H1 (cell line): ENCODE measurements around the gene HS2ST1. TPM values are rescaled to one million over a fixed set of nuclear protein-coding genes. Genes with fewer than 3 reads are reported as not detected.

Experiments used
- CTCF ChIA-PET: fragments of 300-600 bp; sonication (Branson Sonifier 250); formaldehyde crosslinking; loops from one replicate; lab custom pipeline; 2021; ENCODE audit not compliant: partially characterized antibody; lab: Charles Lee
- POLR2A ChIA-PET: fragments of 300-600 bp; sonication (Branson Sonifier 250); formaldehyde crosslinking; loops from one replicate; lab custom pipeline; 2021; ENCODE audit warnings: inconsistent platforms; ENCODE audit not compliant: partially characterized antibody; lab: Charles Lee
- DNase-seq, 2 experiments: peaks; one replicate each; pipeline versions ENCODE4 v3.0.0 to v3.0.0-alpha.2; 2010 to 2022; ENCODE audit warnings: low spot score in 2 of 2, low read depth in 1 of 2, mixed read lengths in 1 of 2
- FAIRE-seq: peaks from 2 replicates; lab custom pipeline; 2011; peaks lifted over from hg19 to GRCh38; lab: Jason Lieb, UNC
- H2AFZ ChIP-seq: 2 replicates; pipeline ENCODE4 v1.8.1; 2012; ENCODE audit warnings: low read length, inconsistent platforms
- H2AK5ac ChIP-seq: 2 replicates; pipeline ENCODE4 v1.6.1; 2013; ENCODE audit warnings: low read depth, low read length
- H2BK120ac ChIP-seq: replicated peaks from 2 replicates; pipeline ENCODE3; 2013; ENCODE audit warnings: low read depth, low read length, inconsistent platforms
- H2BK12ac ChIP-seq: 2 replicates; pipeline ENCODE4 v1.6.1; 2013; ENCODE audit warnings: low read depth, low read length
- H2BK15ac ChIP-seq: 2 replicates; pipeline ENCODE4 v1.6.1; 2013; ENCODE audit warnings: low read length
- H2BK20ac ChIP-seq: 2 replicates; pipeline ENCODE4 v1.6.1; 2013; ENCODE audit warnings: low read length
- H2BK5ac ChIP-seq: 2 replicates; pipeline ENCODE4 v1.6.1; 2013; ENCODE audit warnings: low read depth, low read length
- H3K14ac ChIP-seq: 2 replicates; pipeline ENCODE4 v1.6.1; 2013; ENCODE audit warnings: inconsistent platforms; ENCODE audit not compliant: insufficient read length
- H3K18ac ChIP-seq: 2 replicates; pipeline ENCODE4 v1.6.1; 2013; ENCODE audit warnings: low read length; ENCODE audit errors: extremely low read depth
- H3K23ac ChIP-seq: 2 replicates; pipeline ENCODE4 v1.6.1; 2013; ENCODE audit warnings: inconsistent platforms; ENCODE audit not compliant: insufficient read length
- H3K23me2 ChIP-seq: 2 replicates; pipeline ENCODE4 v1.6.1; 2013; ENCODE audit warnings: low read depth, low read length
- H3K27ac ChIP-seq: 2 replicates; pipeline ENCODE4 v1.6.1; 2011; ENCODE audit warnings: low read depth, low read length, inconsistent platforms
- H3K27me3 ChIP-seq, 4 experiments: replicated peaks in 1 of 4; 1 replicate in 1 of 4; 2 replicates in 3 of 4; pipeline versions ENCODE4 v1.6.1 to v1.8.1; 2011 to 2013; ENCODE audit warnings: low read length in 3 of 4, mild to moderate bottlenecking in 3 of 4, inconsistent platforms in 2 of 4, mixed read lengths in 2 of 4, moderate library complexity in 1 of 4; ENCODE audit not compliant: control insufficient read depth in 3 of 4, insufficient read depth in 3 of 4; ENCODE audit errors: extremely low read depth in 1 of 4
- H3K36me3 ChIP-seq, 4 experiments: 2 replicates each; pipeline versions ENCODE4 v1.6.1 to v1.8.1; 2011 to 2013; ENCODE audit warnings: mild to moderate bottlenecking in 4 of 4, low read length in 3 of 4, moderate library complexity in 2 of 4, control low read depth in 1 of 4, inconsistent platforms in 1 of 4; ENCODE audit not compliant: insufficient read depth in 4 of 4, control insufficient read depth in 2 of 4
- H3K4ac ChIP-seq: replicated peaks from 2 replicates; pipeline ENCODE3; 2013; ENCODE audit warnings: low read length, low read depth, mixed read lengths, inconsistent platforms; ENCODE audit not compliant: insufficient read length
- H3K4me1 ChIP-seq, 4 experiments: replicated peaks in 1 of 4; 1 replicate in 1 of 4; 2 replicates in 3 of 4; pipeline versions ENCODE4 v1.6.1 to v1.8.1; 2011 to 2013; ENCODE audit warnings: low read length in 3 of 4, inconsistent platforms in 2 of 4, mixed read lengths in 1 of 4; ENCODE audit not compliant: insufficient read depth in 4 of 4, control insufficient read depth in 3 of 4
- H3K4me2 ChIP-seq, 2 experiments: 2 replicates each; pipeline versions ENCODE4 v1.6.1 to v1.8.1; 2011 to 2013; ENCODE audit warnings: low read depth in 2 of 2, low read length in 2 of 2, control low read depth in 1 of 2, inconsistent platforms in 1 of 2, mild to moderate bottlenecking in 1 of 2; ENCODE audit not compliant: insufficient read depth in 1 of 2
- H3K4me3 ChIP-seq, 4 experiments: fragments of 200-600, 300-600 bp in 1 of 4; sonication (generic), shearing (Covaris generic), sonication (Bioruptor Twin) in 1 of 4; 2 replicates each; pipeline versions ENCODE4 v1.5.1 to v1.8.1; 2011 to 2016; ENCODE audit warnings: low read length in 4 of 4, low read depth in 3 of 4, control low read depth in 2 of 4, inconsistent platforms in 2 of 4, mild to moderate bottlenecking in 2 of 4, mixed read lengths in 1 of 4, moderate library complexity in 1 of 4; ENCODE audit not compliant: insufficient read depth in 2 of 4; ENCODE audit errors: extremely low read depth in 1 of 4
- H3K56ac ChIP-seq: replicated peaks from 2 replicates; pipeline ENCODE3; 2013; ENCODE audit warnings: low read depth, mild to moderate bottlenecking, mixed read lengths, low read length, inconsistent platforms; ENCODE audit not compliant: insufficient read length
- H3K79me1 ChIP-seq: 2 replicates; pipeline ENCODE4 v1.6.1; 2013; ENCODE audit warnings: low read depth, low read length, control low read depth
- H3K79me2 ChIP-seq, 2 experiments: 2 replicates each; pipeline versions ENCODE4 v1.6.1 to v1.8.1; 2012 to 2013; ENCODE audit warnings: low read length in 2 of 2, mild to moderate bottlenecking in 2 of 2, inconsistent platforms in 1 of 2; ENCODE audit not compliant: insufficient read depth in 2 of 2, control insufficient read depth in 1 of 2
- H3K9ac ChIP-seq, 4 experiments: replicated peaks in 1 of 4; 1 replicate in 1 of 4; 2 replicates in 3 of 4; pipeline versions ENCODE4 v1.6.1 to v1.8.1; 2011 to 2013; ENCODE audit warnings: low read depth in 3 of 4, low read length in 3 of 4, control low read depth in 2 of 4, mild to moderate bottlenecking in 2 of 4, moderate library complexity in 2 of 4, inconsistent platforms in 1 of 4; ENCODE audit errors: extremely low read depth in 1 of 4
- H3K9me3 ChIP-seq, 2 experiments: 2 replicates each; pipeline versions ENCODE4 v1.6.1 to v1.8.1; 2012 to 2013; ENCODE audit warnings: mild to moderate bottlenecking in 2 of 2, moderate library complexity in 2 of 2, control low read depth in 1 of 2, inconsistent platforms in 1 of 2, low read depth in 1 of 2, low read length in 1 of 2, mixed read lengths in 1 of 2; ENCODE audit not compliant: insufficient read depth in 2 of 2
- H4K20me1 ChIP-seq, 2 experiments: replicated peaks in 1 of 2; 2 replicates each; pipeline versions ENCODE3 to v1.8.1; 2011 to 2013; ENCODE audit warnings: inconsistent platforms in 2 of 2, low read length in 2 of 2, mild to moderate bottlenecking in 1 of 2; ENCODE audit not compliant: insufficient read depth in 2 of 2, control insufficient read depth in 1 of 2
- H4K5ac ChIP-seq: 2 replicates; pipeline ENCODE4 v1.6.1; 2013; ENCODE audit warnings: low read length, low read depth, mixed read lengths, inconsistent platforms; ENCODE audit not compliant: insufficient read length
- H4K8ac ChIP-seq: 2 replicates; pipeline ENCODE4 v1.8.0; 2013; ENCODE audit warnings: mild to moderate bottlenecking, moderate library complexity, low read length, inconsistent platforms; ENCODE audit not compliant: insufficient read depth; ENCODE audit errors: extremely low read depth
- H4K91ac ChIP-seq: replicated peaks from 2 replicates; pipeline ENCODE3; 2013; ENCODE audit warnings: low read length, mixed read lengths, inconsistent platforms; ENCODE audit not compliant: insufficient read length
- BACH1 ChIP-seq: IDR thresholded peaks from 2 replicates; pipeline ENCODE4 v1.6.1; 2012; ENCODE audit warnings: low read length, improper control_type of control experiment
- CHD1 ChIP-seq: IDR thresholded peaks from 2 replicates; pipeline ENCODE4 v1.6.1; 2012; ENCODE audit warnings: low read depth, low read length, improper control_type of control experiment
- EZH2 ChIP-seq: fragments of 200-600 bp; sonication (generic); IDR thresholded peaks from 2 replicates; pipeline ENCODE4 v1.7.1; 2012; ENCODE audit warnings: low read depth, mild to moderate bottlenecking, moderate library complexity, low read length, inconsistent platforms; ENCODE audit not compliant: severe bottlenecking
- GTF2F1 ChIP-seq: IDR thresholded peaks from 2 replicates; pipeline ENCODE4 v1.6.1; 2012; ENCODE audit warnings: low read depth, low read length, improper control_type of control experiment, borderline replicate concordance
- KDM1A ChIP-seq: fragments of 200-600, 300-600 bp; sonication (generic); IDR thresholded peaks from 2 replicates; pipeline ENCODE4 v1.7.1; 2016; ENCODE audit warnings: mild to moderate bottlenecking, low read length, borderline replicate concordance
- MAX ChIP-seq: IDR thresholded peaks from 2 replicates; pipeline ENCODE4 v1.6.1; 2012; ENCODE audit warnings: inconsistent platforms
- POLR2AphosphoS5 ChIP-seq: IDR thresholded peaks from 2 replicates; pipeline ENCODE4 v1.6.1; 2011; ENCODE audit warnings: low read depth, low read length
- RNF2 ChIP-seq: fragments of 200-900, 300-1000 bp; sonication (generic); IDR thresholded peaks from 2 replicates; pipeline ENCODE4 v1.7.1; 2016; ENCODE audit warnings: borderline replicate concordance, low read depth, mild to moderate bottlenecking, antibody characterized with exemption, low read length; ENCODE audit not compliant: poor library complexity, severe bottlenecking; ENCODE audit errors: missing control alignments
- SP2 ChIP-seq: IDR thresholded peaks from 2 replicates; pipeline ENCODE4 v1.6.1; 2012; ENCODE audit warnings: mild to moderate bottlenecking, low read length, inconsistent platforms
- SUZ12 ChIP-seq: fragments of 200-600 bp; sonication (generic); IDR thresholded peaks from 2 replicates; pipeline ENCODE4 v1.6.1; 2012; ENCODE audit warnings: mild to moderate bottlenecking, inconsistent platforms, low read length, moderate library complexity, mixed read lengths
- TAF1 ChIP-seq: IDR thresholded peaks from 2 replicates; pipeline ENCODE4 v1.6.1; 2011; ENCODE audit warnings: mild to moderate bottlenecking, low read depth, low read length
- TCF12 ChIP-seq: IDR thresholded peaks from 2 replicates; pipeline ENCODE4 v1.6.1; 2011; ENCODE audit warnings: low read depth, mild to moderate bottlenecking, low read length
- whole genome bisulfite sequencing, 2 experiments: shearing (Covaris generic) in 1 of 2; methylation state at CpG; one replicate each; pipeline versions ENCODE4 v1.1.6 to v1.1.7; 2013 to 2015; ENCODE audit warnings: low lambda C conversion rate in 2 of 2, mixed read lengths in 2 of 2, inconsistent platforms in 1 of 2, low coverage in 1 of 2, missing lambda C conversion rate in 1 of 2; ENCODE audit not compliant: insufficient replicate concordance in 2 of 2, insufficient coverage in 1 of 2, insufficient read length in 1 of 2; ENCODE audit errors: extremely low coverage in 1 of 2, missing lambda C conversion rate in 1 of 2; 5-methylcytosine and 5-hydroxymethylcytosine counted together
- polyA plus RNA-seq, 7 experiments: library from polyadenylated mRNA; depleted of rRNA in 3 of 7; stranded (reverse) in 5 of 7; unstranded in 2 of 7; fragments of >200 nt in 5 of 7; fragments of 200-250 nt in 2 of 7; gene quantifications; 1 replicate in 5 of 7; 2 replicates in 1 of 7; 4 replicates in 1 of 7; pipeline versions ENCODE4 v1.2.1 to v1.2.3, GENCODE V29; 2011 to 2013; ENCODE audit warnings: missing spikeins in 2 of 7, mixed read lengths in 2 of 7
- total RNA-seq: library from RNA; stranded (reverse); fragmentation: NEBNext Ultra II Directional; extraction: Animal tissue kit (Norgen Biotek cat#: 25700); gene quantifications from 2 replicates; pipeline ENCODE4 v1.2.1, GENCODE V29; 2021

Gene HS2ST1
- total and polyA plus RNA-seq, 2 of the 8 experiments (the other 6 are each of a cell fraction or from before 2014, with no cell fraction given) = 5.2 to 28.3 TPM

DNA sequence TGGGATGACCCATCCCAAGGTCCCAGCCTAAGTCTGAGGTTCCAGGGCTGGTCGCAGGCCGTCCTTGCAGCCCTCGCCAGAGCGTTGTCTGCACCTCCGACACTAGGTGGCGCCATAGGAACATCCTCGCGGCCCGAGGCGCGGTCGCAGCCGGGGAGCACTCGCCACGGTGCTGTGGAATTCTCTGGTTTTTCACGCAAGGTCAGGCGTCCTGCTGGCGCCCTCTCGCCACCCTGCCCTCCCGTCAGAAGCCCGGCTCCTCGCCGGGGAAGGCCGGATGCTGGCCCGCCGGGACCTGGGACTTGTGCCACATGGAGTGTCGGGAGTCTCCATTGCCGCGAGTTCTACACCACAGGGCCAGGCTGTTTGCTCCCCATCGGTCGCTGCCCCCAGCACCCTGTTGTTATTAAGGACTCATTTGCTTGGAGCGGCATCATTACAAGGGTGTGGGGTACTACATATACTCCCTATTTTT lies 217.4 kb downstream of the HS2ST1 start:
- peak overlapping the region; percentile 73; the same call in 1 of the 2 replicates for H3K18ac ChIP-seq
- H2BK20ac ChIP-seq = no peak overlapping the region
- H3K4me1 ChIP-seq = peaks cover 0 to 6% (median under 1%) of the 10 kb centered on the region in 4 experiments; a peak in 4 of 7 replicates
- POLR2A ChIA-PET = no interaction called here
- no peak overlapping the region for H3K23ac ChIP-seq
- H3K79me1 ChIP-seq = no peaks in the 10 kb centered on the region
- no peak overlapping the region for H3K4ac ChIP-seq
- WGBS, 2 experiments = 3% methylated on average over 32 of the region's 32 CpGs; no CpG with 5 or more reads in 1 of the 2 experiments
- H3K4me2 ChIP-seq = peak overlapping the region; percentile 51 to 86
- H2AFZ ChIP-seq = peak overlapping the region; percentile 93; the same call in 1 of the 2 replicates
- no peak overlapping the region for H3K27ac ChIP-seq
- H2BK15ac ChIP-seq = no peak overlapping the region
- no peak overlapping the region for H4K91ac ChIP-seq
- no peak overlapping the region for H2AK5ac ChIP-seq
- peak overlapping the region; percentile 42 to 69 (median 56) for H3K4me3 ChIP-seq
- no peak overlapping the region for H2BK120ac ChIP-seq
- CTCF ChIA-PET = interaction anchor here (0.7 to 1.5 kb wide), 17 partner anchors 9 to 512 kb away, joined by 3 to 8 read pairs (median 3); no protein-coding TSS in a partner anchor
- peak overlapping the region in 3 of 4 experiments; percentile 5 to 55 (median 54); a peak in 5 of 7 replicates for H3K9ac ChIP-seq
- H2BK5ac ChIP-seq = no peak overlapping the region; the same call in 1 of the 2 replicates
- H3K36me3 ChIP-seq = no peaks in the 10 kb centered on the region
- no peak overlapping the region for H3K56ac ChIP-seq
- no peaks in the 10 kb centered on the region for H3K79me2 ChIP-seq
- H4K5ac ChIP-seq = no peak overlapping the region
- peak overlapping the region; percentile 91; the same call in 1 of the 2 replicates for H4K8ac ChIP-seq
- DNase-seq (peak; percentile 23 to 92), FAIRE-seq (peak; percentile 70)
- no peaks in the 10 kb centered on the region for H4K20me1 ChIP-seq
- no peak overlapping the region for H3K14ac ChIP-seq
- no peaks in the 10 kb centered on the region for H3K9me3 ChIP-seq
- H3K23me2 ChIP-seq = peaks cover 3% of the 10 kb centered on the region; the same call in 1 of the 2 replicates
- H3K27me3 ChIP-seq = peaks cover 0 to 14% (median 11%) of the 10 kb centered on the region in 4 experiments; a peak in 5 of 7 replicates
- H2BK12ac ChIP-seq = no peak overlapping the region
- no peak for TF ChIP-seq SP2
- no peak; the same call in 1 of the 2 replicates for TF ChIP-seq KDM1A
- peak; percentile 50 for TF ChIP-seq EZH2
- no peak; the same call in none of the 2 replicates for TF ChIP-seq MAX
- TF ChIP-seq SUZ12 = no peak
- no peak for TF ChIP-seq CHD1
- peak; percentile 80 for TF ChIP-seq BACH1
- peak; percentile 36; the same call in 1 of the 2 replicates for TF ChIP-seq TAF1
- no peak for TF ChIP-seq TCF12
- no peak for TF ChIP-seq GTF2F1
- peak; percentile 60; the same call in 1 of the 2 replicates for TF ChIP-seq POLR2AphosphoS5
- TF ChIP-seq RNF2 = no peak
